CD4-positive, CD25-positive, alpha-beta regulatory T cell (primary cell): Measurements from ENCODE around the gene FILIP1L. TPM values are rescaled to one million over a fixed set of nuclear protein-coding genes. Genes with fewer than 3 reads are reported as not detected.

Experiments used
- ATAC-seq, 2 donors: fragments of 150-1000 bp; cut with Tn5 transposase; one replicate each; pipeline ENCODE4 v1.10.0; 2021; ENCODE audit warnings: low read depth in 2 of 2, moderate number of reproducible peaks in 2 of 2, moderate library complexity in 1 of 2
- DNase-seq, 3 donors: peaks; one replicate each; pipeline versions ENCODE4 v3.0.0 to v3.0.0-alpha.2; 2012 to 2022; ENCODE audit warnings: mixed read lengths in 1 of 3
- H3K27ac ChIP-seq: one replicate; pipeline ENCODE4 v1.7.0; 2013; ENCODE audit warnings: mild to moderate bottlenecking, low read length; ENCODE audit not compliant: insufficient read depth, poor library complexity, severe bottlenecking
- H3K27me3 ChIP-seq: one replicate; pipeline ENCODE4 v1.7.0; 2013; ENCODE audit warnings: low read length; ENCODE audit not compliant: control insufficient read depth, insufficient read depth
- H3K36me3 ChIP-seq: one replicate; pipeline ENCODE4 v1.7.0; 2013; ENCODE audit warnings: mild to moderate bottlenecking, low read length, moderate library complexity; ENCODE audit not compliant: control insufficient read depth, insufficient read depth
- H3K4me1 ChIP-seq: 2 replicates; pipeline ENCODE4 v1.7.0; 2013; ENCODE audit warnings: mild to moderate bottlenecking, low read length; ENCODE audit not compliant: insufficient read depth, control insufficient read depth, poor library complexity, severe bottlenecking
- H3K4me3 ChIP-seq: one replicate; pipeline ENCODE4 v1.7.0; 2013; ENCODE audit warnings: low read depth, mild to moderate bottlenecking, low read length, moderate library complexity
- H3K9me3 ChIP-seq, 2 experiments: 1 replicate in 1 of 2; 2 replicates in 1 of 2; pipeline ENCODE4 v1.7.0; 2013; ENCODE audit warnings: low read length in 2 of 2, mild to moderate bottlenecking in 1 of 2, moderate library complexity in 1 of 2; ENCODE audit not compliant: control insufficient read depth in 2 of 2
- H3K27ac Mint-ChIP-seq, 3 donors: one replicate each; pipeline ENCODE4 v1.8.0; 2020 to 2022; ENCODE audit warnings: mild to moderate bottlenecking in 3 of 3, mixed read lengths in 3 of 3, moderate library complexity in 2 of 3
- H3K27me3 Mint-ChIP-seq: one replicate; pipeline ENCODE4 v1.8.0; 2022; ENCODE audit warnings: mild to moderate bottlenecking, mixed read lengths
- H3K36me3 Mint-ChIP-seq: one replicate; pipeline ENCODE4 v1.8.0; 2020; ENCODE audit warnings: mixed read lengths
- H3K4me1 Mint-ChIP-seq, 4 donors: one replicate each; pipeline ENCODE4 v1.8.0; 2020 to 2022; ENCODE audit warnings: mixed read lengths in 4 of 4, mild to moderate bottlenecking in 1 of 4
- H3K4me3 Mint-ChIP-seq, 4 donors: one replicate each; pipeline ENCODE4 v1.8.0; 2020 to 2022; ENCODE audit warnings: mild to moderate bottlenecking in 4 of 4, mixed read lengths in 4 of 4, moderate library complexity in 3 of 4
- H3K9me3 Mint-ChIP-seq, 7 donors: one replicate each; pipeline ENCODE4 v1.8.0; 2020 to 2022; ENCODE audit warnings: mixed read lengths in 7 of 7, mild to moderate bottlenecking in 3 of 7, moderate library complexity in 2 of 7
- polyA plus RNA-seq, 4 donors: library from polyadenylated mRNA; unstranded; fragments of 300-500 nt; fragmentation: Illumina TruSeq; gene quantifications; one replicate each; pipeline ENCODE4 v1.2.3, GENCODE V29; 2021
- total RNA-seq: library from RNA; stranded (reverse); gene quantifications from one replicate; pipeline ENCODE4 v1.2.3, GENCODE V29; 2022

FILIP1L gene
- total and polyA plus RNA-seq, 5 donors from 2014 or later: 0.37 to 1.0 (median 0.65) TPM; not detected in 2

DNA sequence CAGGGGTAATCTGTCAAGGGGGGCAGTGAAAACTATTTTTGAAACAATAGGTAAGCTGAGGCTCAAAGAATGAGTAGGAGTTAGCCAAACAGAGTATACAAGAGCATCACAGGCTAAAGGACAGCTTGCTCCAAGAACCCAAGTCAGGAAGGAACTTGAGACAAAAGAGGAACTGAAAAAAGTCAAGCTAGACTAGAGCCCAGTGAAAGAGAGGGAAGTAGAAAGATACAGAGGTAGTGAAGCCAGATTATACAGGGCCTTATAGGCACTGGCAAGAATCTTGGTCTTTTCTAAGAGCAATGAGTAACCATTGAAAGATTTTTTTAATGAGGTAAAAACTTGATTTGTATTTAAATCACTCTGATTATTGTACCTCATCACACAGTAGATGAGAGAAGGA is 69.9 kb downstream of the FILIP1L start:
- Mint-ChIP-seq H3K4me1 (peaks cover 0 to 15% (median 10%) of the 10 kb centered on the region in 4 donors), H3K9me3 (no peaks in the 10 kb centered on the region), H3K27me3 (no peaks in the 10 kb centered on the region), H3K36me3 (no peaks in the 10 kb centered on the region), H3K4me3 (no peak overlapping the region), H3K27ac (peak overlapping the region in 1 of 3 donors; percentile 16)
- ATAC-seq (peak; percentile 33 to 39), DNase-seq (no peak)
- no peaks in the 10 kb centered on the region for H3K9me3 ChIP-seq
- no peak overlapping the region for H3K4me3 ChIP-seq
- no peaks in the 10 kb centered on the region for H3K27me3 ChIP-seq
- no peak overlapping the region for H3K27ac ChIP-seq
- H3K36me3 ChIP-seq: no peaks in the 10 kb centered on the region
- no peaks in the 10 kb centered on the region for H3K4me1 ChIP-seq

DNA sequence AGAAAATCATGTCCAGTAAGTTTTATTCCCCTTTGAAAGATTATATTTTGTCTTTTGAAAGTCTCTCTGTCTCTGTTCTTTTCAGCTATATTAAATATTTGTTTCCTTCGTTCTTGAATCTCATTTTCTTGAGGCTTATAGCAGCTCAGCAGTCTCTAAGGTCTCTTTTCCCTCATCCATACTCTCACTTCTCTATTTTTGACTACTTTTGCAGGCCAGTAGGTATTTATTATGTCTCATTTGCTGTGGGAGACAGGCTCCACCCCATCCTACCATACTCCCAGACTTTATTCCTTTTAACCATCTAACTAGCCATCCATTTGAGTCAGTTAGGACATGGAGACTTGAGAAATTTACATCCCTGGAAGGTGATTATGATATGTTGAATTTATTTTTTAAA is 71.0 kb downstream of the FILIP1L start:
- H3K36me3 ChIP-seq: no peaks in the 10 kb centered on the region
- ATAC-seq: no peak
- Mint-ChIP-seq H3K9me3 (no peaks in the 10 kb centered on the region), H3K4me1 (peaks cover 0 to 15% (median 10%) of the 10 kb centered on the region in 4 donors), H3K4me3 (no peak overlapping the region), H3K36me3 (no peaks in the 10 kb centered on the region), H3K27me3 (no peaks in the 10 kb centered on the region), H3K27ac (no peak overlapping the region)
- no peak overlapping the region for H3K4me3 ChIP-seq
- H3K27me3 ChIP-seq: no peaks in the 10 kb centered on the region
- no peak for DNase-seq
- no peak overlapping the region for H3K27ac ChIP-seq
- H3K4me1 ChIP-seq: no peaks in the 10 kb centered on the region
- no peaks in the 10 kb centered on the region for H3K9me3 ChIP-seq

- no peak overlapping the region for H3K4me3 ChIP-seq
- no peak overlapping the region for H3K27ac Mint-ChIP-seq
- H3K27ac ChIP-seq: no peak overlapping the region
- no peaks in the 10 kb centered on the region for H3K27me3 Mint-ChIP-seq
- no peaks in the 10 kb centered on the region for H3K4me1 ChIP-seq
- H3K9me3 ChIP-seq: no peaks in the 10 kb centered on the region
- no peak overlapping the region for H3K4me3 Mint-ChIP-seq
- no peak for DNase-seq
- H3K9me3 Mint-ChIP-seq: no peaks in the 10 kb centered on the region
- H3K36me3 Mint-ChIP-seq: no peaks in the 10 kb centered on the region
- H3K36me3 ChIP-seq: no peaks in the 10 kb centered on the region
- ATAC-seq: no peak
- no peaks in the 10 kb centered on the region for H3K27me3 ChIP-seq
- peaks cover 0 to 12% (median 5%) of the 10 kb centered on the region in 4 donors for H3K4me1 Mint-ChIP-seq
Observed at GRCh38 chr3:100042166-100042981, 71.9 kb downstream of the FILIP1L start.

GRCh38 chr3:100041328-100041749 is 73.0 kb downstream of the FILIP1L start:
- no peak for ATAC-seq
- peaks cover 0 to 12% (median 2%) of the 10 kb centered on the region in 4 donors for H3K4me1 Mint-ChIP-seq
- no peaks in the 10 kb centered on the region for H3K36me3 ChIP-seq

DNA sequence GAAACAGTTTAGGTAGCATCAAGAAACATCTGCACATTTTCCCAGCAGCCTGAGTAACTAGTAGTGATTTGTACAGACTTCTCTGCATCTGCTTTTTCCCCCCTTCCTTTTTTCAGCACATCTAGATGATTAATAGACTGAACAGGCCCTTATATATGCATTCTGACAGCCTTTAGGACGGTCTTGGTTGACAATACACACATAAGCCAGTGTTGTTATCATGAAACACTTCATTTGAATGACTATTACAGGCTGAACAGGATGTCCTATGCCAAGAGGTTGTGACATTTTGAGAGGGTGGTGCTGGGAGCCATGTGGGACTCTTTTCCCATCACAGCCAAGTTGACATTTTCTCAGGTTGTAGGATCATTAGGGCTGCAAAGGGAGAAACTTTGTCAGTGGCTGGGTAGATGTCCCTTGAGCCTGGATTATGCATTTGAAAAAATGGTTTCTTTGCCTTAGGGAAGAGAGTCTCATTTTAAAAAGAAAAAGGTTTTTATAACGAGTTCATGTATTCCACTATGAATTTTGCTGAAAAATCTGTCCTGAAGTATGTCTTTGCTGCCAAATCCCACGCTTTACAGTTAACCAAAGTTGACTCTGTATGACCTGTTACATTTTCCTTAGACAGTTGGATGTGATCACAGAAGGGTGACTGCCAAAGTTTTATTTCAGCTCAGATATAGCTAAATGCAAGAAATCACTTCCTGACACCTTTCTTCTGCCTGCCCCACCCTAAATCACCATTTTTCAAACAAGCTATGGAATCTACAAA is 73.7 kb downstream of the FILIP1L start:
- Mint-ChIP-seq H3K27ac (no peak overlapping the region), H3K4me3 (no peak overlapping the region), H3K36me3 (no peaks in the 10 kb centered on the region), H3K9me3 (no peaks in the 10 kb centered on the region), H3K4me1 (peaks cover 0 to 10% (median under 1%) of the 10 kb centered on the region in 4 donors), H3K27me3 (no peaks in the 10 kb centered on the region)
- H3K9me3 ChIP-seq: no peaks in the 10 kb centered on the region
- ATAC-seq: no peak
- no peaks in the 10 kb centered on the region for H3K4me1 ChIP-seq
- H3K27me3 ChIP-seq: no peaks in the 10 kb centered on the region
- no peak overlapping the region for H3K27ac ChIP-seq
- H3K36me3 ChIP-seq: no peaks in the 10 kb centered on the region
- no peak for DNase-seq
- H3K4me3 ChIP-seq: no peak overlapping the region

More at GRCh38 chr3:100041328-100041749, 73.0 kb downstream of the FILIP1L start:
- no peaks in the 10 kb centered on the region for H3K9me3 ChIP-seq
- Mint-ChIP-seq H3K4me3 (no peak overlapping the region), H3K9me3 (no peaks in the 10 kb centered on the region), H3K36me3 (no peaks in the 10 kb centered on the region), H3K27me3 (no peaks in the 10 kb centered on the region), H3K27ac (no peak overlapping the region)
- no peaks in the 10 kb centered on the region for H3K4me1 ChIP-seq
- H3K27me3 ChIP-seq: no peaks in the 10 kb centered on the region
- H3K27ac ChIP-seq: no peak overlapping the region
- H3K4me3 ChIP-seq: no peak overlapping the region
- DNase-seq: no peak

DNA sequence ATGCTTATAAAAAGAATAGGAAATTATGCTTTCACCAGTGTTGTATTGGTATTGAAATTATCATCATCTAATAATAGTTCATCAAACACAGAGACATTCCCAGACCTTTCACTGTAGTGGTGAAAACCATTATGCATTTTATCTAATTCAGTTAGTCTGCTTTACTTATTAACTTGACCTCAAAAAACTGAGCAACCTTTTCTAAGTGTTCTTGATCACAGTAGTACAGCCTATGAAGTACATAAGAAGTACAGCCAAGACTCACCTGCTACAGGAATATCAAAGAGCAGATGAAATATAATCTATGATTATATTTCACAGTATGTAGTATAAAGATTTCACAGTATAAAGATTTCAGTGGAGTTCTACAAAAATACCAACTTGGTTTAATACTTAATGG is 75.2 kb downstream of the FILIP1L start:
- no peaks in the 10 kb centered on the region for H3K4me1 ChIP-seq
- no peaks in the 10 kb centered on the region for H3K36me3 ChIP-seq
- DNase-seq (no peak), ATAC-seq (no peak)
- no peaks in the 10 kb centered on the region for H3K9me3 ChIP-seq
- no peak overlapping the region for H3K27ac ChIP-seq
- H3K4me3 Mint-ChIP-seq: no peak overlapping the region
- H3K27ac Mint-ChIP-seq: no peak overlapping the region
- H3K4me1 Mint-ChIP-seq: peaks cover 0 to 5% (median 0%) of the 10 kb centered on the region in 4 donors
- no peaks in the 10 kb centered on the region for H3K27me3 Mint-ChIP-seq
- H3K4me3 ChIP-seq: no peak overlapping the region
- no peaks in the 10 kb centered on the region for H3K27me3 ChIP-seq
- H3K36me3 Mint-ChIP-seq: peaks cover under 1% of the 10 kb centered on the region
- H3K9me3 Mint-ChIP-seq: no peaks in the 10 kb centered on the region

DNA sequence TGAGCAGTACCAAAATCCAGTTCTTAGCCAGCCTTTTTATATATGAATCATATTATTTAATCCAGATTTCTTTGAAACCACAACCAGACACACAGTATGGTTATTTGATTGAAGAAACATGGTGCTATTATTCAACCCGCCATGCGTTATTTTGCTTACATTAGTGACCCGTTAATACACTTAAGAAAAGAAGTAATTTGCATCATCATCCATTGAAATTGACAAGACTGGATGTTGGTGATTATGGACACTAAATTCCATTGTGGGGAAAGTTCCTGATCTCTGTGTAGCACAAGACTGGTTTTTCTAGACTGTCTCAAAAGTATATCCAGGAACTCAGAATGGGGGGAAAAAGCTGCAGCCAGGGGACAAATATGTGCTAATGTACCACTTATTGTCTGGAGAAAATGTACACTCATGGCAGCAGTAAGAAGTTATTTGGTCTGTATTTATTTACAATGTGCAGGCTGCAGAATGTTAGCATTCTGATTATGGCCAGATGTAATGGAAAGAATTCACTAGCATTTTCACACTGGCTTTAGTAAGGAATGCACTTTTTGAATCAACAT is 80.3 kb downstream of the FILIP1L start:
- Histone ChIP-seq H3K27ac (no peak overlapping the region), H3K4me3 (no peak overlapping the region), H3K27me3 (no peaks in the 10 kb centered on the region), H3K9me3 (no peaks in the 10 kb centered on the region), H3K36me3 (no peaks in the 10 kb centered on the region), H3K4me1 (no peaks in the 10 kb centered on the region)
- Mint-ChIP-seq H3K4me1 (peaks cover 0 to 10% (median 5%) of the 10 kb centered on the region in 4 donors), H3K27ac (no peak overlapping the region), H3K36me3 (peaks cover 8% of the 10 kb centered on the region), H3K27me3 (no peaks in the 10 kb centered on the region), H3K9me3 (no peaks in the 10 kb centered on the region), H3K4me3 (no peak overlapping the region)
- ATAC-seq: no peak
- DNase-seq: no peak
